HG03565 (cell line): ENCODE results near the gene ADAMTS19.
A peak's percentile ranks its signal among the peaks of the same experiment; 100 is the strongest.
"Not testable (repeated sequence)": the region's sequence is repeated elsewhere in the genome, so short reads cannot be mapped to it uniquely, and the experiment has no call there.

ENCODE experiments used
- ATAC-seq: cut with Tn5 transposase; IDR thresholded peaks from one replicate; pipeline ENCODE4 v1.9.1; 2021; ENCODE audit warnings: mild to moderate bottlenecking, moderate library complexity; ENCODE audit not compliant: unreplicated experiment

ADAMTS19 gene

GRCh38 chr5:129459777-129460671, at the start of gene ADAMTS19:
TSS of gene ADAMTS19 (plus strand) at chr5:129460298. CDS start at chr5:129460392, 94 bp downstream.
- peak; percentile 38 for ATAC-seq

- no peak for ATAC-seq
Observed at GRCh38 chr5:129410488-129410887, 49.6 kb upstream of the ADAMTS19 start.

GRCh38 chr5:129412721-129413120, 47.4 kb upstream of the ADAMTS19 start:
- no peak for ATAC-seq

- no peak for ATAC-seq
Observed at GRCh38 chr5:129413570-129413969, 46.5 kb upstream of the ADAMTS19 start.

GRCh38 chr5:129419292-129419691, 40.8 kb upstream of the ADAMTS19 start:
- ATAC-seq, result no peak

GRCh38 chr5:129425031-129425430, 35.1 kb upstream of the ADAMTS19 start:
- no peak for ATAC-seq

- no peak for ATAC-seq
Observed at GRCh38 chr5:129426071-129426470, 34.0 kb upstream of the ADAMTS19 start.

- not testable (repeated sequence) for ATAC-seq
Observed at GRCh38 chr5:129428636-129429035, 31.5 kb upstream of the ADAMTS19 start.

- ATAC-seq, result no peak
Observed at GRCh38 chr5:129431406-129431805, 28.7 kb upstream of the ADAMTS19 start.

- no peak for ATAC-seq
Observed at GRCh38 chr5:129438322-129438721, 21.8 kb upstream of the ADAMTS19 start.

- no peak for ATAC-seq
Observed at GRCh38 chr5:129440424-129440823, 19.7 kb upstream of the ADAMTS19 start.

- ATAC-seq, result no peak
Observed at GRCh38 chr5:129441096-129441495, 19.0 kb upstream of the ADAMTS19 start.

- ATAC-seq, result no peak
Observed at GRCh38 chr5:129445379-129445778, 14.7 kb upstream of the ADAMTS19 start.

GRCh38 chr5:129447968-129448367, 12.1 kb upstream of the ADAMTS19 start:
- no peak for ATAC-seq

GRCh38 chr5:129448654-129449053, 11.4 kb upstream of the ADAMTS19 start:
- no peak for ATAC-seq

GRCh38 chr5:129454461-129454860, 5.6 kb upstream of the ADAMTS19 start:
- no peak for ATAC-seq

- no peak for ATAC-seq
Observed at GRCh38 chr5:129459450-129459776, 685 bp upstream of the ADAMTS19 start.

- ATAC-seq, result no peak
Observed at GRCh38 chr5:129460672-129460935, 506 bp downstream of the ADAMTS19 start.

- ATAC-seq, result peak; percentile 35
Observed at GRCh38 chr5:129460936-129461710, 1.0 kb downstream of the ADAMTS19 start.

GRCh38 chr5:129461711-129462332, 1.7 kb downstream of the ADAMTS19 start:
- peak; percentile 44 for ATAC-seq

- no peak for ATAC-seq
Observed at GRCh38 chr5:129465776-129466344, 5.8 kb downstream of the ADAMTS19 start.
